Activated CD4-positive, alpha-beta T cell treated with anti-CD3 and anti-CD28 coated beads for 24 hours (primary cell): ENCODE measurements around the gene TMTC3.
"Not testable (repeated sequence)": the region's sequence is repeated elsewhere in the genome, so short reads cannot be mapped to it uniquely, and the experiment has no call there.

Experiments used
- DNase-seq, 2 donors: peaks; one replicate each; pipeline ENCODE4 v3.0.0-alpha.2; 2020; ENCODE audit warnings: low read depth in 2 of 2

Gene TMTC3

GRCh38 chr12:88141774-88142609 lies at the start of gene TMTC3, which contains the start of gene CEP290:
Gene TMTC3 (plus strand): TSS chr12:88142307. CDS start chr12:88148316, 6,009 bp downstream.
Gene CEP290 (minus strand): TSS chr12:88142088. CDS start chr12:88141307, 781 bp downstream.
- DNase-seq = peak; percentile 83

GRCh38 chr12:88092771-88093170 lies 49.3 kb upstream of the TMTC3 start:
- no peak for DNase-seq

GRCh38 chr12:88093573-88093972 lies 48.5 kb upstream of the TMTC3 start:
- no peak for DNase-seq

- no peak for DNase-seq
These were observed 34.1 kb upstream of the TMTC3 start for GRCh38 chr12:88108021-88108420.

- no peak for DNase-seq
These were observed 30.9 kb upstream of the TMTC3 start for GRCh38 chr12:88111074-88111652.

- no peak for DNase-seq
These were observed 28.2 kb upstream of the TMTC3 start for GRCh38 chr12:88113871-88114270.

GRCh38 chr12:88122666-88123065 lies 19.4 kb upstream of the TMTC3 start:
- DNase-seq = no peak

GRCh38 chr12:88127099-88127498 lies 15.0 kb upstream of the TMTC3 start:
- DNase-seq = no peak

DNA sequence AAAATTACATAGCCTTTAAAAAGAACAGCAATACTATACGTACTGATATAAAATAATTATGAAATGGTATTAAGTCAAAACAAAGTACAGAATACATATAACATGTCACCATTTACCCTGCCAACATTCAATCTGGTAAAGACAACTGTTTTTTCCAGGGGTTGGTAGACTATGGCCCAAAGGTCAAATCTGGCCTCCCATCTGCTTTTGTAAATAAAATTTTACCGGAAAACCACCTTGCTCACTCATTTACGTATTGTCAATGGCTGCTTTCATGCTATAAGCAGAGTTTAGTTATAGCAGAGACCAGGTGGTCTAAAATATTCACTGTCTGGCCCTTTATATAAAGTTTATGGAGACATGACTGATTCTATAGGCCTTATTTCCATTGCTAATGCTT lies 14.3 kb upstream of the TMTC3 start:
- DNase-seq = no peak

GRCh38 chr12:88132392-88132791 lies 9.7 kb upstream of the TMTC3 start:
- no peak for DNase-seq

DNA sequence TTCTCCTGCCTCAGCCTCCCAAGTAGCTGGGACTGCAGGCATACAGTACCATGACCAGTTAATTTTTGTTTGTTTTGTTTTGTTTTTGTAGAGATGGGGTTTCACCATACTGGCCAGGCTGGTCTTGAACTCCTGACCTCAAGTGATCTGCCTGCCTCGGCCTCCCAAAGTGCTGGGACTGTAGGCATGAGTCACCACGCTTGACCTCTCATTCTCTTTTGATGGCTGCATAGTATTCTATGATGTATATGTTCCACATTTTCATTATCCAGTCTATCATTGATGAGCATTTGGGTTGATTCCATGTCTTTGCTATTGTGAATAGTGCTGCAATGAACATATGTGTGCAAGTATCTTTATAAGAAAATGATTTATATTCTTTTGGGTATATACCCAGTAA lies 8.9 kb upstream of the TMTC3 start:
- not testable (repeated sequence) for DNase-seq

DNA sequence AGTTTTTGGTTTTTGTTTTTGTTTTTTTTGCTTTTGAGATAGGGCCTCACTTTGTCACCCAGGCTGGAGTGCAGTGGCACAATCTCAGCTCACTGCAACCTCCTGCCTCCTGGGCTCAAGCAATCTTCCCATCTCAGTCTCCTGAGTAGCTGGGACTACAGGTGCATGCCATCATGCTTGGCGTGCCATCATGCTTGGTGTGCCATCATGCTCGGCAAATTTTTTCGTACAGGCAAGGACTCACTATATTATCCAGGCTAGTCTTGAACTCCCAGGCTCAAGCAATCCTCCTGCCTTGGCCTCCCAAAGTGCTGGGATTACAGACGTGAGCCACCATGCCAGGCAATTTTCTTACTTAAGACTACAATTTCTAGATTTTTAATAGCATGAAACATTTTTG lies 2.4 kb upstream of the TMTC3 start:
- not testable (repeated sequence) for DNase-seq

DNA sequence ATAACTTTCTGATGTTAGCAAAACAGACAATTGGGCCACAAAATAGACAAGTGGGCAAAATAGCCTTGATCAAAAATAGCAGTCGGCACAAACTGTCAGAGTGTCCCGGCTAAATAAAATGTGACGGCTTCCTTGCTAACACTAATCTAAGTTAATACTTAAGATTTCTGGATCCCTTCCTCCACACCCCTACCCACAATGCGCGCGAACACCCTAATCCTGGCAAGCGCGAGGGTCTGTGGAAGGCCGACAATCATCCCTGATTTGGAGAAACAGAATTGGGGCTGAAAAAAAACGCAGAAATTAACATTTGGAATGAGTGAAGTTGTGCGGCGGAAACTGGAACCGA lies 708 bp upstream of the TMTC3 start:
- no peak for DNase-seq

DNA sequence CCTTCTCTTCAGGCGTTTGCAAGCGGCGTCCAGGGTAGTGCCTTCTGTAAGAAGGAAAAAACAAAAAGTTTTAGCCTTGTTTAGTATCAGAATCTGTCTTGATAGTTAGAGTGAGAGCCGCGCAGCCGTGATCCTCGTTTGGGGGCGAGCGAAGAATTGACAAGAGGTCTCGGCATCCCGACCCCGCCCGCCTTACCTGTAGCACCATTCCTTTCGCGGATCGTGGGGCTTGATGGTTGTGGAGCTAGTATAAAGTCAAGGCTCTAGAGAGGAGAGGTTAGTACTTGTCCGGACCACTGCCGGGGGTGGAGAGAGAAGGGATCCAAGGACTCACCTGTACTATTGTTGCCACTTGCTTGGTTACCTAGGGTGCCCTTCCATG lies 494 bp downstream of the TMTC3 start:
- DNase-seq = peak in 1 of 2 donors; percentile 6

DNA sequence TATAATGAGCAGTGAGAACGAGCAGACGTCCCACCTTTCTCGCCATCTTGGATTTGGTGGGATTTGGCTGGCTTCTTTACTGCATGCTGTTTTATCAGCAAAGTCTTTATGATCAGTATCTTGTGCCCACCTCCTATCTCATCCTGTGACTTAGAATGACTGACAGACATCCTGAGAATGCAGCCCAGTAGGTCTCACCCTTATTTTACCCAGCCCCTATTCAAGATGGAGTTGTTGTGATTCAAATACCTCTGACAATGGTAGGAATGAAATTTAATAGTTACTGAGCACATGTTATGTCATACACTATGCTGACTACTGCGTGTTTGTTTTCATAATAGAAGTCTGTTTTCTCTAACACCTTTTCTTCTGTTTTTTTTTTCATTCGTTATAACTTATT lies 1.9 kb downstream of the TMTC3 start:
- DNase-seq = no peak

GRCh38 chr12:88144546-88145468 lies 2.7 kb downstream of the TMTC3 start:
- no peak for DNase-seq

GRCh38 chr12:88145567-88146505 lies 3.7 kb downstream of the TMTC3 start:
- no peak for DNase-seq

DNA sequence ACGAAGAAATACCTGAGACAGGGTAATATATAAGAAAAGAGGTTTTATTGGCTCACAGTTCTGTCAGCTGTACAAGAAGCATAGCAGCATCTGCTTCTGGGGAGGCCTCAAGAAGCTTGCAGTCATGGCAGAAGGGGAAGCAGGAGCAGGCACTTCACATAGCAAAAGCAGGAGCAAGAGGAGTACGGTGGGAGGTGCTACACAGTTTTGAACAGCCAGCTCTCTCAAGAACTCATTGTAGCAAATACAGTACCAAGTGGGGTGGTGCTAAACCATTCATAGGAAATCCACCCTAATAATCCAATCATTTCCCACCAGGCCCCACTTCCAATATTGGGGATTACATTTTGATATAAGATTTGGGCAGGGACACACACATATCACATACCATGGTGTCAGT lies 8.0 kb downstream of the TMTC3 start:
- no peak for DNase-seq

- DNase-seq = no peak
These were observed 11.9 kb downstream of the TMTC3 start for GRCh38 chr12:88153959-88154358.

- no peak for DNase-seq
These were observed 14.1 kb downstream of the TMTC3 start for GRCh38 chr12:88156075-88156654.

DNA sequence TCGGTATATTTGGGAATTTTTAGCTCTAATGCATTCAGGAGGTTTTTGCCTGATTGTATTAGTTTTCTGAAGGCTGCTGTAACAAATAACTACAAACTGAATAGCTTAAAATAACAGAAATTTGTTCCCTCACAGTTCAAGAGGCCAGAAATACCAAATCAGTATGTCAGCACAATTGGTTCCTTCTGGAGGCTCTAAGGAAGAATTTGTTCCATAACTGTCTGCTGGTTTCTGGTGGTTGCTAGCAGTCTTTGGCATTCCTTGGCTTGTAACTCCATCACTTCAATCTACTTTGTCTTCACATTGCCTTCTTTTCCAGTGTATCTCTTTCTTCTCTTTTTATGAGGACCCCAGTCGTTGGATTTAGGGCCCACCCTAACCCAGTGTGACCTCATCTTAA lies 21.3 kb downstream of the TMTC3 start:
- DNase-seq = no peak
